GM12801 (cell line): ENCODE results near the gene MAPRE3.

ENCODE experiments used
- CTCF ChIP-seq: IDR thresholded peaks from one replicate; pipeline ENCODE4 v1.5.1; 2011; ENCODE audit warnings: control low read depth; ENCODE audit not compliant: insufficient read length; ENCODE audit errors: extremely low read depth

MAPRE3 gene

GRCh38 chr2:27054721-27055120, 84.3 kb downstream of the MAPRE3 start:
- no peak for TF ChIP-seq CTCF

GRCh38 chr2:27057184-27057583, 86.7 kb downstream of the MAPRE3 start:
- TF ChIP-seq CTCF, result no peak

- no peak for TF ChIP-seq CTCF
These were observed 87.8 kb downstream of the MAPRE3 start for GRCh38 chr2:27058210-27058609.

- TF ChIP-seq CTCF, result no peak
These were observed 88.8 kb downstream of the MAPRE3 start for GRCh38 chr2:27059141-27059820.

GRCh38 chr2:27060323-27060722, 89.9 kb downstream of the MAPRE3 start:
- no peak for TF ChIP-seq CTCF

GRCh38 chr2:27065128-27065527, 94.7 kb downstream of the MAPRE3 start:
- no peak for TF ChIP-seq CTCF

GRCh38 chr2:27067385-27067784, 96.9 kb downstream of the MAPRE3 start:
- no peak for TF ChIP-seq CTCF
